NCI-H128 (cell line): Measurements from ENCODE around the gene CABP4.
"Not testable (repeated sequence)": the region's sequence is repeated elsewhere in the genome, so short reads cannot be mapped to it uniquely, and the experiment has no call there.

Experiments used
- DNase-seq: peaks from one replicate; lab custom pipeline; 2025; ENCODE audit not compliant: unreplicated experiment; lab: John Stamatoyannopoulos, UW

CABP4 gene

DNA sequence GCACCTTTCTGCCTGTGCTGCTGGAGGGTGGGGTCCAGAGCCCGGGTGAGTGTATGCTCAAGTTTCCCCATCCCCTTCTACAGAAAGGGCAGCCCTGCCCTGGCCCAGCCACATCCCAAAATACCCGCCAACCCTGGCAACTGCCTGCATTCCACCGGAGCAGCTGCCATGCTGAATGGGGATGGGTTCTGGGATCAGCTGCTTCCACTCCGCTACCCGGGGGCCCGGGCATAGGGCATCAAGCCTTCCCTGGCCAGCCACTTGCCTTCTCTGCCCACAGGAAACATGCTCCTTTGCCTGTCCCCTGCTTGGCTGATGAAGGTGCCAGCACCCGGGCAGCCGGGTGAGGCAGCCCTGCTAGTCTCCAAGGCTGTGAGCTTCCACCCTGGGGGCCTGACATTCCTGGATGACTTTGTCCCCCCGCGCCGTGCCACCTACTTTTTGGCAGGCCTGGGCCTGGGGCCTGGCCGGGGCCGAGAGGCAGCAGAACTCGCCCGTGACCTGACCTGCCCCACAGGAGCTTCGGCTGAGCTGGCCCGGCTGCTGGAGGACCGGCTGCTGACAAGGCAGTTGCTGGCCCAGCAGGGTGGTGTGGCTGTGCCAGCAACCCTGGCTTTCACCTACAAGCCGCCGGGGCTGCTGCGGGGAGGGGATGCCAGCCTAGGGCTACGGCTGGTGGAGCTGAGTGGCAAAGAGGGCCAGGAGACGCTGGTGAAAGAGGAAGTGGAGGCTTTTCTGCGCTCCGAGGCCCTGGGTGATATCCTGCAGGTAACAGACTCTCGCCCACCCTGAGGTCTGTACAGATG lies 36.5 kb upstream of the CABP4 start:
- no peak for DNase-seq

GRCh38 chr11:67419325-67420049 lies 35.7 kb upstream of the CABP4 start:
- no peak for DNase-seq

GRCh38 chr11:67420147-67420645 lies 35.0 kb upstream of the CABP4 start:
- no peak for DNase-seq

- DNase-seq = peak; percentile 75
Observed at GRCh38 chr11:67420646-67421429, 34.3 kb upstream of the CABP4 start.

DNA sequence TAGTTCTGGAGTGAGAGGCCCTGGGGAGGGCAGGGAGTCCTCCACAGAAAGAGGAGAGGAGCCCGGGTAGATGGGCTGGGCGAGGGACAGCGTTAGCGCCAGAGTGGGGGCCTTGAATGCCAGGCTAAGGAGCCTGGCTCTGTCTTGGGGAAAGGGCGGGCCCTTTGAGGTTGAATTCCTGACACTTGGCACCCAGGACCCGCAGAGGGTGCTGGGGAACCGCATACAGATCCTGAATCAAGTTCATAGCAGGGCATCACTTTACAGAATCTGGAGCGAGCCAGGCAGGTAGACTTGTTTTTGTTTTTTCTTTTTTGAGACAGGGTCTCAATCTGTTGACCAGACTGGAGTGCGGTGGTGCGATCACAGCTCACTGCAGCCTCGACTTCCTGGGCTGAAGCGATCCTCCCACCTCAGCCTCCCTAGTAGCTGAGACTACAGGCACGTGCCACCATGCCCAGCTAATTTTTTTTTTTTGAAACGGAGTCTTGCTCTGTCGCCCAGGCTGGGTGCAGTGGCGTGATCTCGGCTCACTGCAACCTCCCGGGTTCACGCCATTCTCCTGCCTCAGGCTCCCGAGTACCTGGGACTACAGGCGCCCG lies 33.6 kb upstream of the CABP4 start:
- DNase-seq = no peak

- no peak for DNase-seq
Observed at GRCh38 chr11:67422891-67423290, 32.3 kb upstream of the CABP4 start.

DNA sequence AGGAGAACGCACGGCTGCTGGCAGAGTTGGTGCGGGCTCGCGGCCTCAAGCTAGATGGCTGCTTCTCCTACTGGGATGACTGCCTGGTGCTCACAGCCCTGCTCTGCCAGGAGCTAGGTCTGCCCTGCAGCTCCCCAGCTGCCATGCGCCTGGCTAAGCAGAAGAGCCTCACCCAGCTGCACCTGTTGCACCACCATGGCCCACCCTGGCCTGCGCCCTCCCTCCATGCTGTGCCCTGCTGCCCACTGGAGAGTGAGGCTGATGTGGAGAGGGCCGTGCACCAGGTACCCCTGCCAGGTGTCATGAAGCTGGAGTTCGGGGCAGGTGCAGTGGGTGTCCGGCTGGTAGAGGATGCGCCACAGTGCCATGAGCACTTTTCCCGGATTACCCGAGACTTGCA lies 31.7 kb upstream of the CABP4 start:
- DNase-seq = no peak

- DNase-seq = no peak
Observed at GRCh38 chr11:67423891-67424613, 31.1 kb upstream of the CABP4 start.

- not testable (repeated sequence) for DNase-seq
Observed at GRCh38 chr11:67427364-67427859, 27.7 kb upstream of the CABP4 start.

DNA sequence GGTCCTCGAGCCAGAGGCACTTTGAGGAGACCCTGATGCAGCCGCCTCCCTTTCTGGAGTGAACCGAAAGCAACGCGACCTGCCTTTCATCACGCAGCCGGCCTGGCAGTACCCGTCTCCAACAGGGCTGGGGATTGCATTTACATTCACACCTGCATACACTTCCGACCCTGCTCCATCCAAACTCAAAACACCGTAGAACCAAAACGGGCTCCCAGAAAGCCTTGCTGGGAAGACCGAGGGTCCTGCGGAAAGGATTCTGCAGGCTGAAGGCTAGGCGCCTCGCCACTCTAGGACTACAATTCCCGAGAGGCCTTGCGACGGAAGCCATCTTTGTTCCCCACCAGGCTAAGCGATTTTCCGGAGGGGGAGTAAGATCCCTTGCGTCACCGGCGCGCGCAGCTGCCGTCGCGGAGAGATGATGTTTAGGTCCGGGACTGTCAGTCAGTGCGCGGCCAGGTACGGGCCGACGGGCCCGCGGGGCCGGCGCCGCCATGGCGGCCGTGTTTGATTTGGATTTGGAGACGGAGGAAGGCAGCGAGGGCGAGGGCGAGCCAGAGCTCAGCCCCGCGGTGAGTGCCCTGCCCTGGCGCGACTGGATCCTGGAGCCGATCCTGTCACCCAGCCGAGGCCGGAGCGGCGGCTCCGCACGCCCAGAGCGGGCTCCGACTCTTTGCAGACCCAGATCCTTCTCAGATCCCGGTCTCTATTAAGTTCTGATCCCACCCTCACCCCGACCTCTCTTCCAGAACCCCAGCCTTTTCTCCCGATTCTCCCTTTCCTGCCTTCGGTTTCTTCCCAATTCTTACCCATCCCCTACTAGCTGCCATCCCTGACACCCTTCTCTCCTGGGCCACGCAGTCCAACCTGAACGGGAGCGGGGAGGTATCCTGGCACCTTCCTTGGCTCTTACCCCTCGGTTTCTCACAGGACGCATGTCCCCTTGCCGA lies 26.8 kb upstream of the CABP4 start, which contains the start of gene RPS6KB2:
Gene RPS6KB2, plus strand, starts transcription at position 443 of the 950 bp plus-strand sequence. Its CDS starts 52 bp downstream, at position 495.
- DNase-seq = peak; percentile 92

DNA sequence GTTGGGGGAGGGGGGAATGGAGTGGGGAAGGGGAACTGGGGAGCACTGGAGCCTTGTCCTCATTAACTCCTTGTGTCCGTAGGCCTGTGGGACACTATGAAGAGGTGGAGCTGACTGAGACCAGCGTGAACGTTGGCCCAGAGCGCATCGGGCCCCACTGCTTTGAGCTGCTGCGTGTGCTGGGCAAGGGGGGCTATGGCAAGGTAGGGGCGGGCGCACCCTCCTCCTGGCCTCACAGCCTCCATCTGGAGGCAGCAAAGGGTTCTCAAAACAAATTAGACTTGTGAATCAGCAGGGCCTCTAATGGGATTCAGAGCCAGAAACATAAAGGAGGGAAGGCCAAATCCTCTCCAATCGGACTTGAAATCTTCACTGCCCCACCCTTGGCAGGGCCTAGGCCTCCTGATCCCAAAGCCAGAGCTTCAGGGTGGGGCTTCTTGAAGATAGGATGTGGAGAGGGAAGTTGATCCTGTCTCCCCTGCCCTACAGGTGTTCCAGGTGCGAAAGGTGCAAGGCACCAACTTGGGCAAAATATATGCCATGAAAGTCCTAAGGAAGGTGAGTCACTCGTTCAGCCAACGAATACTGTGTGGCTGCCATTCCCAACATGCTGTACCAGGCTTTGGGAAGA lies 26.0 kb upstream of the CABP4 start:
- DNase-seq = no peak

DNA sequence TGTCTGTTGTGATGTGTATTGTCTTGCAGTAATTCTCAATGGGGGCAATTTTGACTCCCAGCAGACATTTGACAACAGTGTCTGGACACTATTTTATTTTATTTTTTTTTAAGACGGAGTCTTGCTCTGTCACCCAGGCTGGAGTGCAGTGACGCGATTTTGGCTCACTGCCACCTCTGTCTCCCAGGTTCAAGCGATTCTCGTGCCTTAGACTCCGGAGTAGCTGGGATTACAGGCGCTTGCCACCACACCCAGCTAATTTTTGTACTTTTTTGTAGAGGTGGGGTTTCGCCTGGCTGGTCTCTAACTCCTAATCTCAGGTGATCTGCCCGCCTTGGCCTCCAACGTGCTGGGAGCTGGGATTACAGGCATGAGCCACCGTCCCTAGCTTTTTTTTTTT lies 25.4 kb upstream of the CABP4 start:
- no peak for DNase-seq

GRCh38 chr11:67431346-67432249 lies 23.6 kb upstream of the CABP4 start:
- no peak for DNase-seq

DNA sequence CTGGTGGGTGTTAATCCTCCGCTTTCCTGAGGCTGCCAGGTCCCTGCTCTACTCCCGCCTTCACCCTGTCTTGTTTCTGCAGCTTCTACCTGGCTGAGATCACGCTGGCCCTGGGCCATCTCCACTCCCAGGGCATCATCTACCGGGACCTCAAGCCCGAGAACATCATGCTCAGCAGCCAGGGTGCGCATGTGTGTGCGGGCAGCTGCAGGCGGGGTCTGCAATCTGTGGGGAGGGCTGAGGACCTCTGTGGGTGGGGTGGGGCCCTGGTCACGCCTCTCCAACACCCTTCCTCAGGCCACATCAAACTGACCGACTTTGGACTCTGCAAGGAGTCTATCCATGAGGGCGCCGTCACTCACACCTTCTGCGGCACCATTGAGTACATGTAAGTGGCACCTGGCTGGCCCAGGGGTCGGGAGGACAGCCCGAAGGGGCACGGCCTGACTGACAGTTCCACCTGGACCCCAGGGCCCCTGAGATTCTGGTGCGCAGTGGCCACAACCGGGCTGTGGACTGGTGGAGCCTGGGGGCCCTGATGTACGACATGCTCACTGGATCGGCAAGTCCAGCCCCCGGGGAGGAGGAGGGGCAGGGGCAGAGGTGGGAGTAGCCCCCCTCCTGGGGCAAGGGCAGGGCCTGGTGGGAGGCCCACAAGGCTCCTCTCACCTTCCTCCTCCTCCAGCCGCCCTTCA lies 22.4 kb upstream of the CABP4 start:
- no peak for DNase-seq

- DNase-seq = no peak
Observed at GRCh38 chr11:67433536-67434394, 21.4 kb upstream of the CABP4 start.

GRCh38 chr11:67434395-67434881 lies 20.7 kb upstream of the CABP4 start:
- no peak for DNase-seq
